Prostate gland (tissue), 2 donors: ENCODE data around the gene COMMD10.

Source experiments
- CTCF ChIP-seq, 4 experiments: fragments of 200-600 bp in 2 of 4; fragments of 450-650 bp in 2 of 4; sonication (generic) in 2 of 4; IDR thresholded peaks; 1 replicate in 3 of 4; 2 replicates in 1 of 4; pipeline ENCODE4 v1.5.1; 2016 to 2019; ENCODE audit warnings: antibody characterized with exemption in 4 of 4, mild to moderate bottlenecking in 2 of 4, moderate library complexity in 2 of 4
- POLR2AphosphoS5 ChIP-seq: sonication (generic); formaldehyde crosslinking; IDR thresholded peaks from one replicate; pipeline ENCODE4 v1.6.1; 2017; ENCODE audit warnings: antibody characterized with exemption

GRCh38 chr5:116275282-116275681 is 190.5 kb downstream of the COMMD10 start:
- TF ChIP-seq CTCF (IDR thresholded peaks at IDR 0.05): no peak
- no peak for TF ChIP-seq POLR2AphosphoS5
